Ishikawa (cell line): ENCODE results near the gene AP3D1.

Experiments
- CEBPB ChIP-seq: IDR thresholded peaks from 2 replicates; pipeline ENCODE4 v1.6.1; 2012
- CREB1 ChIP-seq: IDR thresholded peaks from 2 replicates; pipeline ENCODE4 v1.6.1; 2012; ENCODE audit warnings: low read depth
- TAF1 ChIP-seq: IDR thresholded peaks from 2 replicates; pipeline ENCODE4 v1.6.1; 2012; ENCODE audit warnings: low read depth, mild to moderate bottlenecking
- YY1 ChIP-seq: IDR thresholded peaks from 2 replicates; pipeline ENCODE4 v1.6.1; 2012; ENCODE audit warnings: low read depth

DNA sequence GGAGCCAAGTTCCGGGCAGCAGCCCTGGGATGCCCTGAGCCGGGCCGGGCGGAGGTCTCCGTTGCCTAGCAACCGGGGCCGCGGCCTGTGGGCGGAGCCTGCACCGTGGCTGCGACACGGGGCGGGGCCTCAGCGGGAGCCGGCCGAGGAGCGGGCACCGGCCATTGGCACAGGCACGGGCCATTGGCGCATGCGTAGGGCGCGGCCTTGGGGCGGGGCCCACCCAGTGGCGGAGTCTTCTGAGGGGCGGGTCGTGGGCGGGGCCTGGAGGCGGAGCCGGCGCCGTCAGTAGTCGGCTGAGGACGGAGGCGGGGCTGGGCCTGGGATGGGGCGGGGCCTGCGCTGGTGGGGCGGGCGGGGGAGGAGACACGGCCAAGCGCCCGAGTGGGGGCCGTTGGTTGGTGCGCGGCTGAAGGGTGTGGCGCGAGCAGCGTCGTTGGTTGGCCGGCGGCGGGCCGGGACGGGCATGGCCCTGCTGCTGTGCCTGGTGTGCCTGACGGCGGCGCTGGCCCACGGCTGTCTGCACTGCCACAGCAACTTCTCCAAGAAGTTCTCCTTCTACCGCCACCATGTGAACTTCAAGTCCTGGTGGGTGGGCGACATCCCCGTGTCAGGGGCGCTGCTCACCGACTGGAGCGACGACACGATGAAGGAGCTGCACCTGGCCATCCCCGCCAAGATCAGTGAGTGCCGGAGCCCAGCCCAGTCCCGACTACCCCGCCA is 54.7 kb downstream of the AP3D1 start, which contains the start of gene IZUMO4:
- TF ChIP-seq YY1 = no peak
- no peak for TF ChIP-seq CEBPB
- TF ChIP-seq CREB1 = no peak
- TF ChIP-seq TAF1 = 0 out of 2 replicates have a peak, but pooled peaks have one; percentile 29
